ENCODE data around the gene LILRB3.
A peak's percentile ranks its signal among the peaks of the same experiment; 100 is the strongest.
"Not testable (repeated sequence)": the region's sequence is repeated elsewhere in the genome, so short reads cannot be mapped to it uniquely, and the experiment has no call there.

The LILRB3 gene

GRCh38 chr19:54189145-54189734, 33.6 kb downstream of the LILRB3 start, which contains the start of gene MBOAT7:
TSS of gene MBOAT7 (minus strand) at chr19:54189580. CDS start at chr19:54188508, 1,072 bp downstream.
- no peak for DNase-seq

- DNase-seq = peak in 1 of 2 donors; percentile 26
These were observed 34.5 kb downstream of the LILRB3 start for GRCh38 chr19:54188215-54188871.

- no peak for DNase-seq
These were observed 35.8 kb downstream of the LILRB3 start for GRCh38 chr19:54186934-54187381.

GRCh38 chr19:54186351-54186750, 36.5 kb downstream of the LILRB3 start:
- DNase-seq = no peak

- no peak for DNase-seq
These were observed 39.4 kb downstream of the LILRB3 start for GRCh38 chr19:54183431-54183830.

GRCh38 chr19:54181894-54182293, 40.9 kb downstream of the LILRB3 start:
- DNase-seq = not testable (repeated sequence)

- no peak for DNase-seq
These were observed 42.1 kb downstream of the LILRB3 start for GRCh38 chr19:54180691-54181091.

- no peak for DNase-seq
These were observed 42.8 kb downstream of the LILRB3 start for GRCh38 chr19:54179921-54180461.

GRCh38 chr19:54179262-54179852, 43.5 kb downstream of the LILRB3 start:
- DNase-seq = no peak

- DNase-seq = peak in 1 of 2 donors; percentile 18
These were observed 44.1 kb downstream of the LILRB3 start for GRCh38 chr19:54178581-54179261.

- no peak for DNase-seq
These were observed 48.6 kb downstream of the LILRB3 start for GRCh38 chr19:54173951-54174834.

GRCh38 chr19:54173359-54173699, 49.5 kb downstream of the LILRB3 start:
- DNase-seq = no peak

GRCh38 chr19:54172471-54173358, 50.1 kb downstream of the LILRB3 start, which contains the start of gene TMC4:
TSS of gene TMC4 (minus strand) at chr19:54173160. CDS start at chr19:54173117, 43 bp downstream.
- no peak for DNase-seq

GRCh38 chr19:54171736-54172431, 50.9 kb downstream of the LILRB3 start:
- not testable (repeated sequence) for DNase-seq

- no peak for DNase-seq
These were observed 53.6 kb downstream of the LILRB3 start for GRCh38 chr19:54169149-54169740.

GRCh38 chr19:54168174-54168917, 54.5 kb downstream of the LILRB3 start:
- peak; percentile 77 to 98 for DNase-seq
